ENCODE measurements around the gene VAV2.
A peak's percentile ranks its signal among the peaks of the same experiment; 100 is the strongest.

The VAV2 gene

GRCh38 chr9:133737774-133738639 is 254.1 kb downstream of the VAV2 start, which contains the start of gene SARDH:
TSS of gene SARDH (minus strand) at chr9:133738352. CDS start at chr9:133734173, 4,179 bp downstream.
- peak; percentile 89 to 96 for DNase-seq

GRCh38 chr9:133737071-133737773 is 254.9 kb downstream of the VAV2 start:
- no peak for DNase-seq

GRCh38 chr9:133735931-133736330 is 256.2 kb downstream of the VAV2 start:
- DNase-seq = peak; percentile 76 to 86

GRCh38 chr9:133735415-133735775 is 256.7 kb downstream of the VAV2 start:
- no peak for DNase-seq

GRCh38 chr9:133734590-133735414 is 257.3 kb downstream of the VAV2 start:
- no peak for DNase-seq

- DNase-seq = no peak
These were observed 258.2 kb downstream of the VAV2 start for GRCh38 chr9:133733796-133734533.

GRCh38 chr9:133733421-133733795 is 258.7 kb downstream of the VAV2 start:
- DNase-seq = no peak

- no peak for DNase-seq
These were observed 259.3 kb downstream of the VAV2 start for GRCh38 chr9:133732639-133733408.

- DNase-seq = peak; percentile 23 to 42
These were observed 260.1 kb downstream of the VAV2 start for GRCh38 chr9:133731876-133732638.

GRCh38 chr9:133730994-133731715 is 261.0 kb downstream of the VAV2 start:
- DNase-seq = no peak

- DNase-seq = no peak
These were observed 262.4 kb downstream of the VAV2 start for GRCh38 chr9:133729617-133730281.

- no peak for DNase-seq
These were observed 263.1 kb downstream of the VAV2 start for GRCh38 chr9:133728856-133729616.

- DNase-seq = no peak
These were observed 264.2 kb downstream of the VAV2 start for GRCh38 chr9:133727876-133728441.

- no peak for DNase-seq
These were observed 264.7 kb downstream of the VAV2 start for GRCh38 chr9:133727277-133727875.

GRCh38 chr9:133726401-133727276 is 265.5 kb downstream of the VAV2 start:
- DNase-seq = peak; percentile 15 to 38

GRCh38 chr9:133725886-133726285 is 266.2 kb downstream of the VAV2 start:
- no peak for DNase-seq

Data from inflammatory macrophage (primary cell).